GM18507 (cell line): ENCODE measurements around the gene NIN.
A peak's percentile ranks its signal among the peaks of the same experiment; 100 is the strongest.

Experiments
- DNase-seq: peaks from one replicate; pipeline ENCODE4 v3.0.0; 2011; ENCODE audit warnings: low read depth; ENCODE audit not compliant: insufficient read length; ENCODE audit errors: extremely low spot score
- FAIRE-seq: peaks from 2 replicates; lab custom pipeline; 2011; peaks lifted over from hg19 to GRCh38; lab: Jason Lieb, UNC

NIN gene

DNA sequence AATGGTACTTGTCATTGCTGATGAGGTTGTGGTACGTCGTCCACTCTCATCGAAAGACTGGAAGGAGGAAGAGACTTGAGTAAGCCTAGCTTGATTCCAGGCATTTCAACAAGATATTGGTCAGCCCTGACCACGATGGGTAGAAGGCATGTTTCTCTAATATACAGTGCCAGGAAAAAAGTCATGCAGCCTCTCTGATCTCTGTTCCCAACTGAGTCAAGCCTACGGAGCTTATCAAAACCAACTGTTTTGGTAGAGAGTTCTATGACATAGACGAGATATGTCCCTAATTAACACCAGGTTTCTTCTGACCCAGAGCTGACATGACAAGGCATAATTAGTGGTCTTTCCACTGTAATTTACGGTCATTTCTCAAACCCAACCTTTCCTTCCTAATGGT, 58.5 kb downstream of the NIN start:
- no peak for DNase-seq
- no peak for FAIRE-seq

DNA sequence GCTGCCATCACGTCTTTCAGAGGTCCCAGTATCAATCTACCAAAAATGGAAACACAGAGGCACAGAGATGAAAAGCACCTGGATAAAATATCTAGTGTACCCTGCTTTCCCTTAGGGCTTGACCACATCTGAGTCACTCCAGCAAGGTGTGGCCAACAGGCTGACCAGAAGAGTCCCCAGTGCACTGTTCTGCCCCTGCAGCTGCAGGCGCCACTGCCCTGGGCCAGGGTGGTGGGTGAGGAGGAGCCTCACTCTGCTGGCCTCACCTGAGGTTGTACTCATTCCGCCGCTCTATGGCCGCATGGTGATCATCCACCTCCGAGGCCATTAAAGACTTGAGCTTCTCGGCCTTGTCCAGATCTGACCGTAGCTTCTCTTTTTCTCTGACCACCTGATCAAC, 60.4 kb downstream of the NIN start:
- FAIRE-seq = no peak

DNA sequence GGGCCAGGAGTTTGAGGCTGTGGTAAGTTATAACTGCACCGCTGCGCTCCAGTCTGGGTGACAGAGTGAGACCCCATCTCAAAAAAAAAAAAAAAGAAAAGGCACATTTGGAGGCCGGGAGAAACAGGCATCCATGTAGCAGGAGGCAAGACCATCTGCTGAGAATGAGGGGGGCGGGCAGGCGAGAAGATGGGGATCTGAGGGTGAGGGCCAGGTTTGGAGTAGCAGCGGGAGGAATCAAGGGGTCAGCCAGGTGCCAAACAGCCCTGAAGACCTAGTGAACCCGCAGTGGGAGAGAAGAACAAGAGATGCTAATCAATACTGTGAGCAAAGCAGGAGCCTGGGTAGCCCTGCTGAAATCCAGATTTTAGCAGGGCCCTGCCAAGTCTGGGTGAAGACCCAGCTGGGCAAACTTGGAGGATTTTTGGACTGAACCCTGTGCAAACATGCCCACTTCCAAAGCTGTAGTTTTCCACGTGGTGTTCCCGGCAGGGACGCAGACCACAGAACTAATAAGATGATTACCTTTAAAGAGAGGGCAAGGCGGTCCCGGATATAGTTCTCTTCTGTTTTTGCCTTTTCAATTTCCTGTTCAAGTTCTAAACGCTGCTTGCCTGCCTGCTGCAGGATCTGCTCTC, 61.0 kb downstream of the NIN start:
- FAIRE-seq (no peak), DNase-seq (no peak)

More for the DNA sequence above, 60.4 kb downstream of the NIN start:
- no peak for DNase-seq

DNA sequence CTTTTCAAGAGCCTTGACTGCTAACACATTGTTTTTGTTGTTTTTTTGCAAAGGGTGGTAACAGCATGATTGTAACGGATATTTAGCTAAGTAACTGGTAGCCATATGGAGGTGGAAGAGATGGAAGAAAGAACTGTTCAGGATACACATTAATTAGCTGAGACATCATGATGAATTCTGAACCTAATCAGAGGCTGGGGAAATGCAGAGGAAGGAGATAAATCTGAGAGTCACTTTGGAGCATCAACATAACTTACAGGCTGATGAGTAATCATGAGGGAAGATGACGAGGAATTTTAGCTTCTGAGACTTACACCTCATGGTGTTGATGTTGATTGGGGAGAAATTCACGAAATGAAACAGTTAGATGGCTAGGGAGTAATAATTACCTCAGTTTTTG, 62.3 kb downstream of the NIN start:
- FAIRE-seq (no peak), DNase-seq (no peak)

DNA sequence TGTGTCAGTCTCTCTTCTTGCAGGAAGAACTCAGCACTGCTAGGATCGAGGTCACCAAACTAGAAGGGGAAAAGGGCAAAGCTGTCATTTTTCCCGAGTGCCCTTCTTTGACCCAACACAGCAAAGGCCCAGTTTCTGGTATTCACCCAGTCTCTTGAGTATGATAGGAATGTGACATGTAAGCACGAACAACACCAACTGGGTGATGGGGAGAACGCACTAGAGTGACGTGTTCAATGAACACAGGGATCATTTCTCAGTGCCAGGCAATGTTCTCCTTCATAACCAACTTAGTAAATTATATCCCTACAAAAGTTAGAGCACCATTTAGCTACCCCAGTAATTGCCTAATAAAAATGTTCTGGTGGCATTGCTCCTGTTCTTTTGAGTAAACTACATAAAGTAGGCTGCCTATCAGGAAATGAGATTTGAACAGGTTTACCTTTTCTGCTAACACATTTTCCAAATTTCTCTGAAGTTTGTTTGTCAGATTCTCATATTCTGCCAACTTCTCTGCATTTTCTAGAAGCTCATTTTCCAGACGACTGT, 64.5 kb downstream of the NIN start:
- DNase-seq (no peak), FAIRE-seq (no peak)

DNA sequence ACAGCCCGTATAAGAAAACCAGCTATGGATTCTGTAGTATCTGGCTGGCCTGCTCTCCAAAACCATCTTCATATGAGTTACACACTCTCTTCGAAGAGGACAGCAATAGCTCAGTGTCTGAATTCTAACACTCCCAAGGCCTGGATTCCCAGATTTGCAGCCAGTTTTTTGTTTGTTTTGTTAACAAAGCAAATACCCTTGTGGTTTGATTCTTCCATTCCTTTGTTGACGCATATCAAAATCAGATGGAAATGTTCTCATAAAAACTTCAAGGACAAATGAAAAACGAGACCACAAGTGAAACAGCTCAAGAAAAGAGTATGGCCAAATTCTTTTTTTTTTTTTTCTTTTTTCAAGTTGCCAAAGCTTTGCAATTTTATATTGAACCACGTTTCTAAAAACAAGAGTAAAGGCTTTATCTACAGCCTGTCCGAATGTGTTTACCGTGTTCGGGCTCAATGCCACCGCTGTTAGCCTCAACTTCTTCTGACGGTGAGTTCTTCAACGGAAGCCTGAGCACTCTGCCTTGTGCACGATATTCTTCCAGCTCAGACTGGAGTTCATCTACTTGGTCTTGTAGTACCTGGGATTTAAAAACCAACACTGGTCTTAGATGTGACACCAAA, 67.5 kb downstream of the NIN start:
- FAIRE-seq (no peak), DNase-seq (no peak)

DNA sequence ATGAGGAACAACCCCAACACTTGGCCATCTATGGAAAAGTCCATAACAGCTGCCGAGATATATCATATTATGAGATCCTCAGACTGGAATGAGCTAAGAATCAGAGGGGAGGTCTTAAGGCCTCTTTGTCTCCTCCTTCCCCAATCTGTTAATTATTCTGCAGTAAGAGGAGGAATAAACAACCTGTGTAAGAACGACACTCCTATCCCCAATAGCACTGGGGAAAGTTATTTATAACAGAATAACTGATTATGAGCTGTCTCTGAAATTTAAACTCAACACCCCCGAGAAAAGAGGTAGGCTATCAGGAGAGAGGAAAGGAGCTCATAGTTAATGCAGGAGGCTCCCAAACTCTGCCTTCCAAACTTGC, 68.0 kb downstream of the NIN start:
- DNase-seq (no peak), FAIRE-seq (no peak)

DNA sequence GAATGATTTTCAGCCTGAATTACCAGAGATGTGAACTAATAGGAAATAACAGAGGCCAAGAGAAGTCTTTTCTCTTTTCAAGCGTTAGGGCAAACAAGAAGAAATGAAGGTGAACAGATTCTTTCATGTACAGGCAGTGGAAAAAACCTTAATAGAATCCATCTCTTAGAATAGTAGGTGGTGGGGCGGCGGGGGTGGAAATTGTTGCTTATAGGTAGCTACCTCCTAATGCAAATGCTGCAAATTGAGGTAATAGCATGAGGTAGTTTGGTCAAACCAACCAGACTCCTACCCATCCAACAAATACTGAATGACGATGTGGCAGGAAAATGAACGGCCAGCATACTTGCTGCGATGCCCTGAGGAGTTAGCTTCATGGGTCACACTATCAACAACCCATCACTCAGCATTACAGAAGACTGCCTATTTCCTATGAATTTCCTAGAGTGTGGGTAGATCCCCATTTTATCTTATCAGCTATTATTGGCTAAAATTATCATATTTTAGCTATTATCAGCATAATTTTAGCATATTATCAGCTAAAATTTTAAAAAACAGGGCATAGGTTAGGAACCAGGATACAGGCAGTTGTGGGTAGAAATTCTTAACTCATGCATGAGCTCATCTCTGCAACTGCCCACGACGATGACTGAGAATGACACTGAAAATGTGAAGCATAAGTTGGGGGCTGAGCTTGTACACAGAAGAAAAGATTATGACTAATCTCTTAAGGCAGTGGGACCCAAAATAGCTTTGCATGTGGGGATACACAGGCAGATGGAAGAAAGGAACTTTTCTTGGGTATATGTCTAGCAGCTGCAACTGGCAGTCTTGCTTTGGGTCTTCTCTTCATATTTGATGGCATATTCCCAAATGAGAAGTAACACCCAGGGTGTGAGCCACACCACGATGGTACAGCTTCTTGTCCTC, 68.7 kb downstream of the NIN start:
- FAIRE-seq (no peak), DNase-seq (no peak)

DNA sequence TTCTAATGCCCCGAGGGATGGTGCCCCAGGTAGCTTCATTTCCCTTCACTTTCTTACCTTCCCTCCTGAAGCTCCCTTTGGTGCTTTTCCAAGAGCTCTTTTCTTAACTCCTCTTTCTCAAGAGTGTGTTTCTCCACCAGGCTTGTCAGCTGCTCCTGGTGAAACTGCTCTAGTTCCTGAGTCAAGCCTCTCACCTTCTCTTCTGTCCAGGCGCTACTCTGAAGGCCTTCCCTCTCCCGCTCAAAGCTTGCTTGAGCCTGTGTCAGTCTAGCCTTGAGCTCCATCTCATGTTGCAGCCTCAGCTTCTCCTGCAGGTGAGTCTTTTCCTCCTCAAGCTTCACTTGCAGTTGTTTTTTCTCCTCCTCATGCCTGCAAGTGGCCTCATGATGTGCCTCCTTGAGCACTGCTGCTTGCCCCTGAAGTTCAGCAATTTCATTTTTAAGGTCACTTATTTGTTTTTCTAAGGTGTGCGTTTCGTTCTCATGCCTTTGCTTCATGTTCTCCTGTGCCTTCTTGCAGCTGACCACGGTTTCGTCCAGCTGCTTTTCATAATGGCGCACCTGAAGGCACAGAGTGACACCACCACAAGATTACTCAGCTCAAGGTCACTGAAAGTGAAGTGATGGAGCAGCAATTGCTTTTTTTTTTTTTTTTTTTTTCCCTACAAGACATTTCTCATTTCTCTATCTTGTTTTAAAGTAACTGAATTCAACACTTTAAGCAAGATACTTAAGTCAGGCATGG, 71.0 kb downstream of the NIN start:
- DNase-seq (no peak), FAIRE-seq (no peak)

DNA sequence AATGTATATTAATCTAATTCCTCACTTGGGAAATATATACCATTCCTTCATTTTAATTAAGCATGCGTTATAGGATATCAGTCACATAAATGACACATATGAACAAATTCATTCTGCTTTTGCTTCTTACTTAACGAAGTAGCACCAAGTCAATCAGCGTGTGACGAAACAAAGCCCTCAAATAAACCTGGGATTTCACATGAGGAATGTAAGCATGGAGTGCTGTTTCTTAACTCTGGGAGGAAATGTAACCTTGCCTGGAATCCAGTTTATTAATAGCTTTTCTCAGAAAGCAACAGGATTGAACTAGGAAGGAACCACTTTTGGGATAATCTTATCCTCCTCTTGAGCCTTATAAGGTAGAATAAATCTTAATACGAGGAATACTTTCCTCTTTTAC, 72.0 kb downstream of the NIN start:
- FAIRE-seq (no peak), DNase-seq (no peak)

DNA sequence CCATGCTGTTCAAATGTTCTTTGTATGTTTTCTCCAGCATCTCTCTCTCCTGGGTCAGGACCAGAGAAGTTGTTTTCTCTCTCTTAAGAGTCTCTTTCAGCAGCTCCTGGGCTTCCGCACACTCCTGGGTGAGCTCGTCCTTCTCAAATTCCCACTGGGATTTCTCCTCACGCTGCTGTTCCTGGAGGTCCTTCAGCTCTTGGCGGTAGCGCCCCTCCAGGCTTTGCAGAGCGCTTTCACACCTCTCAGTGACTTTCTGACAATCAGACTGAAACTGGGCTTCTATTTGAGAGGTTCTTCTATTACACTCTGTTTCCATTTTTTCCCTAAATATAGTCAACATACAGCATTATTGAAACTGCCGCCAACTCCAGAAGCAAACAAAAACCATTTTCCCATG, 72.7 kb downstream of the NIN start:
- FAIRE-seq = no peak

DNA sequence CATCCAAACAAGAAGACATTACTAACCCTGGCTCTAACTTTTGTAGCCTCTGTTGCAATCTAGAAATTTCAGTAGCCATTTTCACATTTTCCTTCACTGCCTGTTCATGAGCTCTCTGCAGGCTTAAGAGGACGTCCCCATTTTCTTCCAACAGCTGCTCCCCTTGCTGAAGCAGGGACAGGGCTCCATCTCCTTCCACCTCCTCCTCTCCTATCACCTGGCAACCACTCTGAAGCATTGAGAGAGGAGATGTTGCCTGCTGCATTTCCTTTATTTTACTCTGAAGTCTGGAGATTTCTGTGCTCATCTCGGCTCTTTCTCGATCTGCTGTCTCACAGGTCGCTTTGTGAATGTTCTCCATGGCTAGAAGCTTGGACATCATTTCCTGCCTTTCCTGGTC, 73.3 kb downstream of the NIN start:
- no peak for DNase-seq
- FAIRE-seq = no peak

More for the DNA sequence above, 72.7 kb downstream of the NIN start:
- no peak for DNase-seq

DNA sequence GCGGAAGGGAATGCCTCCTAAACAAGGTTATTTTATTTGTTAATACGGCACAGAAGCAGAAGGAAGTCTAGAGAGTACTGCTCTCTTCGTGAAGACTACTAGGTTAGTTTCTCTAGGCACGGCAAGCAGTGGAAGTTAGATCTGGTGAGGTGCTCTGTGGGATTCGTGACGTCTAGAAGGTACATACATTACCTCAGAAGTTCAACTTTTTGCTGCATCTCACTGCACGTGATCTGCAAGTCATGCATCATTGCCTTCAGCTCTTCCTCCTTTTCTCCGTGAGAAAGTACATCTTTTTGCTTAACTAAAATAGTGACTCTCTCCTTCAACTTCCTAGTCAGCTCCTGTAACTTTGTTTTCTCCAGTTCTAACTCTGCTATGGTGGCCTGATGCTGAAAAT, 74.7 kb downstream of the NIN start:
- no peak for DNase-seq
- FAIRE-seq = peak; percentile 85

DNA sequence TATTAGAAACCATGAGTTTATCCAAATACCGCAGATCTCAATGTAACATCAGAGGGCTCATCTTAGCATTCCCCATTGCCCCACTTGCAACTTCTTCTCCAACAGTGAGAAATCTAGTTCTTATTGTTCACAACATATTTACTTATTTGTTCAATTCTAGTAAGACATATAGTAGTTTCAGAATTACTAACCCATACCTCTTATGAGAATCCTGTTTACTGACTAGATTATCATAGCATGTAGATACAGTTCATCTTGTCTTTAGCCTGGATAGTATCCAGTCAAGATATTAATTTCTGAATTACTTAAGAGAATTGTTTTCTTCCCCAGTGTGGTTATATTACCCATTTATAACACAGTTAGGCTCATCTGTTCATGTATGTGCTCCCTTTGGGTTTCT, 80.6 kb downstream of the NIN start:
- DNase-seq = no peak
- peak; percentile 15 for FAIRE-seq

DNA sequence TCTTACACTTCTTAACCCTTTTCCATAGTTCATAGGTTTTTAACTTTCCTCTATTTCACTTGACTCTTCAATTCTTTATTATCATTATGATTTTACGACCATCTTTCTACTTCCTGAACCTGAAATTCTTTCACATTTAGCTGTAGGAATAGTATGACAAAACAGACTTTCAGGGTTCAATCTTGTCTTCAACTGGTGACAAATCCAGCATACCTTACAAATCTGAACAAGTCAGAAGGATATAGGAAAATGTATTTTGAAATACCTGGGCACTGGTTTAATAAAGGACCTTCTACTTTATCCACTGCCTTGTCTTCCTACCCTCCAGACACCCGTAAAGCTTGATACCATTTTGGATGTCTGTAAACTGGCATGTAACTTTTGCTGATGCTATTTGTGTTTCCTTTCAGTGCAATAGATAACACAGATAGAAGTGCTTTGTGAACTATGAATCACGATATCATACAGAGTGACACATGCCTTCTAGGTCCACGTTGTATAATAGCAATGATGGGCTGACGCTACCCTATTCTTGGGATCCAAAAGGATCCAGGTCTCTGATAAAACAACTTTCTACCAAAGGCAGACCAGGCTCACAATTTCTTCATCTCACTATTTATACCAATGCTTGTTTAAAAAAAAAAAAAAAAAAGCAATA, 85.4 kb downstream of the NIN start:
- no peak for FAIRE-seq
- no peak for DNase-seq

DNA sequence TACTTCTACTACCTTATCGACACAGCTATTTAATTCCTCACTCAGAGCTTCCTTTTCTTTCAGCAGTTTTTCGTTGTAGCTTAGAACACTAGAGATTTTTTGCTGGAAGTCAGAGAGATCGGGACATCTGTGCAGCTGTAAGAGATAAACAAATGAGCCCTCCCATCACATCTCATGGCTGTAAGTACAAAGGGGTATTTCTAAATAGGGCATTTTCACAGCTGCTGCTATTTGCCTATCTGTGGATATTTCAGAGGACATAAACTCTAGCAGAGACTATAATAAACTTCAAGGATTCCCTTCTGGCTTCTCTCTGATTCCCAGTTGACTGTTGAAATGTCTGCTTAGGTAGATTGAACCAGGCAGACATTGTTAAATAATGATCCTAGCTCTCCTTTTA, 86.7 kb downstream of the NIN start:
- DNase-seq = no peak
- FAIRE-seq = no peak

DNA sequence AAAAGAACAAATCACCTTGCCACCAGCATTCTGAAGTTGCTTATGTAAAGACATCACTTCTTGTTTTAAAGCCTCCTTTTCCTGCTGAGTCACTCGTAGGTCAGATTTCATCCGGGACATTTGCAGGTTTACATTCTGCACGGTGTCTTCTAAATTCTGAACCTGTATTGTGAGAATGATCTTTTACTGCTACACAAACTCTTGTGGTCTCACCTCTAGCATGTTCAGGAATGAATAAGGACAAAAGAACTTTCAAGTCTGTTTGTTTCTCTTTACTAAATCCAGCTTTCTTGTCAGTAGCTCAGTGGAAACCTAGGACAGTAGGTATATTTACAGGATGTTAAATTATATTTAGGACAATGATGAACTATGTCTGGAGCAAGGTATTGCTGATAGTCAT, 89.4 kb downstream of the NIN start:
- no peak for FAIRE-seq

DNA sequence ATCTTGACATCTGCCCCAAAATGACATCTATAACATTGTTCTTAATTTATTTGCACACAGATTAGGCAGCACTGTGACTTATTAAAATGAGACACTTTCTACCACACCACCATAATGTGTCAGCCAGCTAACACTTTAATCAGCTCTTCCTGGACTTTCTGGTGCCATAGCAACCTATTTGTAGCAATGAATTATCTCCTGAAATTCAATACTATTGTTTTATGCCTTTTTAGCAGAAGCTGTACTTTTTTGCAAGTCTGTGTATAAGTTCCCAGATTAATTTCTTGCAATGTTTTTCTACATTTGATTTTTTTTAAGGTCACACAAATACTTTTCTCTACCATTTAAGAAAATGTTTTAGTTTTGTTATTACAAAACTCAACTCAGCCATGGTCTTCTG, 90.1 kb downstream of the NIN start:
- no peak for DNase-seq
- FAIRE-seq = peak; percentile 33

More for the DNA sequence above, 89.4 kb downstream of the NIN start:
- no peak for DNase-seq

DNA sequence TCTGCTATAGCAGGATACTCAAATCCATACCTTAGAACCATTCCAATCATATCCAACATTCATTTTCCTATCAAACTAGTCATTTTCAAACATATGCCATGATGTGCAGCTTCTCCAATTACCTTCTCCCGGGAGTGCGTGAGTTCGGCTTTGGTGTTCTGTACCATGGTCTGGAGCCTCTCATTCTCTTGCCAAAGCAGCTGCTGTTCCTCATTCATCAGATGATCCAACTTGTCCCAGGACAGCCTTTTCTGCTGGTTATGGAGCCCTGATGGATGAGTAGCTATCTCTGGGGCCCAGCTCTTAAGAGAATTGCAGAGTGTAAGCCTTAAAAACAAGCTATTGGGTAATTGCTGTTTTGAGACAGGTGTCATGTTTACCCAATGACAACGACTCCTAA, 91.8 kb downstream of the NIN start:
- FAIRE-seq = no peak

More for the DNA sequence above, 91.8 kb downstream of the NIN start:
- no peak for DNase-seq
